ENCODE data around the gene RUNX3. TPM values are rescaled to one million over a fixed set of nuclear protein-coding genes. Genes with fewer than 3 reads are reported as not detected.

RUNX3 gene
- total and polyA plus RNA-seq, 4 donors, result 0.43 to 1.1 (median 0.88) TPM

GRCh38 chr1:24897263-24898151 lies 32.6 kb downstream of the RUNX3 start:
- WGBS, result 80% methylated on average over 17 of the region's 17 CpGs
- H3K27ac ChIP-seq (ENCODE audit: low read depth in 1 of 2, low read length in 2 of 2), result no peak overlapping the region
- H3K27me3 ChIP-seq (ENCODE audit: control insufficient read depth in 4 of 4, insufficient read depth in 4 of 4, low read length in 3 of 4), result peaks cover 0 to 2% (median 0%) of the 10 kb centered on the region in 4 donors
- H3K9me3 ChIP-seq (ENCODE audit: control insufficient read depth in 4 of 4, low read length in 3 of 4), result no peaks in the 10 kb centered on the region
- no peaks in the 10 kb centered on the region for H3K4me1 ChIP-seq (ENCODE audit: control insufficient read depth in 4 of 4, insufficient read depth in 4 of 4, low read length in 3 of 4)
- no peak overlapping the region for H3K9ac ChIP-seq (ENCODE audit: low read depth in 1 of 2, low read length in 2 of 2)
- DNase-seq (ENCODE audit: low spot score), result no peak
- no peak overlapping the region for H3K4me3 ChIP-seq (ENCODE audit: low read depth in 1 of 3, low read length in 3 of 3)
- TF ChIP-seq GABPA (IDR thresholded peaks at IDR 0.05 in 1 of 2, conservative IDR thresholded peaks at IDR 0.05 in 1 of 2), result no peak
- TF ChIP-seq JUND (IDR thresholded peaks at IDR 0.05), result no peak
- no peak for TF ChIP-seq HNF4A (conservative IDR thresholded peaks at IDR 0.05)
- TF ChIP-seq HNF4G (IDR thresholded peaks at IDR 0.05), result no peak
- no peak for TF ChIP-seq ZBTB33 (IDR thresholded peaks at IDR 0.05)
- TF ChIP-seq RAD21 (IDR thresholded peaks at IDR 0.05), result no peak
- no peak for TF ChIP-seq SP1 (IDR thresholded peaks at IDR 0.05)
- TF ChIP-seq FOXA2 (IDR thresholded peaks at IDR 0.05), result no peak
- no peak for TF ChIP-seq FOXA1 (IDR thresholded peaks at IDR 0.05)
- TF ChIP-seq NR2F2 (IDR thresholded peaks at IDR 0.05), result no peak
- H3K36me3 ChIP-seq (ENCODE audit: control insufficient read depth in 4 of 4, insufficient read depth in 3 of 4, low read depth in 1 of 4, low read length in 3 of 4), result no peaks in the 10 kb centered on the region

DNA sequence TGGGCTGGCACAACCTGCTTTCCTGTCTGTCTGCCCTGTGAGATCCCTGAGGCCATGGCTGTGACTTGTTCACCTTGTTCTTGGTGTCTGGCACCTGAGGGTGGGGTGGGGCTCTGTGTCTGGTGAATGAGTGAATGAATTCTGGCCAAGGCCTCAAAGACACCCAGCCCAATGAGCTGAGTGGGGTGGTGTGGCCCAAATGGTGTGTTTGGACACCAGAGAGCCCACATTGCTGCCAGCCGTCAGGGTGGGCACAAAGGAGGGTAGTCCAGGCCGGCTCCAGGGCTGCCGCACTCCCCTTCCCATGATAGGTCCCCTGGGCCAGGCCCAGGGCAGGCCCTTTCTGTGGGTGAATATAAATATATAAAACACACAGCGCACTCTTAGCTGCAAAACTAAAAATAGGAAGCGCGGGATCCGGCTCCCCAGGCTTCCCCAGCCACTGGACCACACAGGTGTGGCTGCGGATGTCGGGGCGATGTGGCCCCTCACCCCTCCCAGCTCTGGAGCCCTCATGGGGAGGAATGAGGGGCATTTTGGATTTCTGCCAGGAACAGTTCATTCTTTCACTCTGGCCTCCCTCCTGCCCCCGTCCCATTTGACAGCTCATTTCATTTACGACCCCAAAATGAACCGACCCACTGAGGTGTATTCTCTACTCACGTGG lies 33.3 kb downstream of the RUNX3 start:
- H3K27me3 ChIP-seq (ENCODE audit: control insufficient read depth in 4 of 4, insufficient read depth in 4 of 4, low read length in 3 of 4), result peaks cover 0 to 2% (median 0%) of the 10 kb centered on the region in 4 donors
- H3K4me1 ChIP-seq (ENCODE audit: control insufficient read depth in 4 of 4, insufficient read depth in 4 of 4, low read length in 3 of 4), result peaks cover 0 to 2% (median under 1%) of the 10 kb centered on the region in 4 donors
- no peaks in the 10 kb centered on the region for H3K9me3 ChIP-seq (ENCODE audit: control insufficient read depth in 4 of 4, low read length in 3 of 4)
- H3K9ac ChIP-seq (ENCODE audit: low read depth in 1 of 2, low read length in 2 of 2), result no peak overlapping the region
- H3K4me3 ChIP-seq (ENCODE audit: low read depth in 1 of 3, low read length in 3 of 3), result no peak overlapping the region
- no peaks in the 10 kb centered on the region for H3K36me3 ChIP-seq (ENCODE audit: control insufficient read depth in 4 of 4, insufficient read depth in 3 of 4, low read depth in 1 of 4, low read length in 3 of 4)
- H3K27ac ChIP-seq (ENCODE audit: low read depth in 1 of 2, low read length in 2 of 2), result no peak overlapping the region
- WGBS, result 91% methylated on average over 14 of the region's 14 CpGs
- no peak for DNase-seq (ENCODE audit: low spot score)
- TF ChIP-seq NR2F2 (IDR thresholded peaks at IDR 0.05), result no peak
- TF ChIP-seq, protein P1, sequence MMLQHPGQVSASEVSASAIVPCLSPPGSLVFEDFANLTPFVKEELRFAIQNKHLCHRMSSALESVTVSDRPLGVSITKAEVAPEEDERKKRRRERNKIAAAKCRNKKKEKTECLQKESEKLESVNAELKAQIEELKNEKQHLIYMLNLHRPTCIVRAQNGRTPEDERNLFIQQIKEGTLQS (IDR thresholded peaks at IDR 0.05), result no peak

GRCh38 chr1:24896176-24896575 lies 33.9 kb downstream of the RUNX3 start:
- no peaks in the 10 kb centered on the region for H3K9me3 ChIP-seq (ENCODE audit: control insufficient read depth in 4 of 4, low read length in 3 of 4)
- no peak overlapping the region for H3K27ac ChIP-seq (ENCODE audit: low read depth in 1 of 2, low read length in 2 of 2)
- 97% methylated on average over 6 of the region's 6 CpGs for WGBS
- H3K4me3 ChIP-seq (ENCODE audit: low read depth in 1 of 3, low read length in 3 of 3), result no peak overlapping the region
- H3K27me3 ChIP-seq (ENCODE audit: control insufficient read depth in 4 of 4, insufficient read depth in 4 of 4, low read length in 3 of 4), result peaks cover 0 to 2% (median 0%) of the 10 kb centered on the region in 4 donors
- no peaks in the 10 kb centered on the region for H3K36me3 ChIP-seq (ENCODE audit: control insufficient read depth in 4 of 4, insufficient read depth in 3 of 4, low read depth in 1 of 4, low read length in 3 of 4)
- DNase-seq (ENCODE audit: low spot score), result no peak
- peaks cover 0 to 7% (median 4%) of the 10 kb centered on the region in 4 donors for H3K4me1 ChIP-seq (ENCODE audit: control insufficient read depth in 4 of 4, insufficient read depth in 4 of 4, low read length in 3 of 4)
- H3K9ac ChIP-seq (ENCODE audit: low read depth in 1 of 2, low read length in 2 of 2), result no peak overlapping the region
- TF ChIP-seq NR2F2 (IDR thresholded peaks at IDR 0.05), result no peak
- no peak for TF ChIP-seq EGR1 (IDR thresholded peaks at IDR 0.05; ENCODE audit: low read depth in 2 of 2)
- no peak for TF ChIP-seq ZBTB33 (IDR thresholded peaks at IDR 0.05)
- TF ChIP-seq REST (IDR thresholded peaks at IDR 0.05), result no peak
- no peak for TF ChIP-seq HNF4A (conservative IDR thresholded peaks at IDR 0.05)
